HFFc6 (cell line): Measurements from ENCODE around the gene PAXX. TPM values are rescaled to one million over a fixed set of nuclear protein-coding genes. Genes with fewer than 3 reads are reported as not detected.

ENCODE experiments used
- DNase-seq: peaks from one replicate; pipeline ENCODE4 v3.0.0-alpha.2; 2018
- H3K27ac Mint-ChIP-seq: 2 replicates; pipeline ENCODE4 v1.8.0; 2020; ENCODE audit warnings: mild to moderate bottlenecking, mixed read lengths
- H3K27me3 Mint-ChIP-seq: 2 replicates; pipeline ENCODE4 v1.8.0; 2021; ENCODE audit warnings: mild to moderate bottlenecking, moderate library complexity, mixed read lengths; ENCODE audit not compliant: insufficient read depth
- H3K36me3 Mint-ChIP-seq: 2 replicates; pipeline ENCODE4 v1.8.0; 2021; ENCODE audit warnings: low read depth, mixed read lengths
- H3K4me1 Mint-ChIP-seq: 2 replicates; pipeline ENCODE4 v1.8.0; 2020; ENCODE audit warnings: low read depth, mixed read lengths
- H3K4me3 Mint-ChIP-seq: 2 replicates; pipeline ENCODE4 v1.8.0; 2020; ENCODE audit warnings: mild to moderate bottlenecking, moderate library complexity, mixed read lengths
- H3K9me3 Mint-ChIP-seq: 2 replicates; pipeline ENCODE4 v1.8.0; 2020; ENCODE audit warnings: mild to moderate bottlenecking, mixed read lengths
- CTCF ChIP-seq: fragments of 200-600 bp; sonication (generic); IDR thresholded peaks from 2 replicates; pipeline ENCODE4 v1.5.0; 2021; ENCODE audit warnings: antibody characterized with exemption, mild to moderate bottlenecking
- total RNA-seq, 6 experiments: library from RNA; stranded (reverse); fragmentation: NEBNext Ultra II Directional; extraction: Animal tissue kit (Norgen Biotek cat#: 25700); gene quantifications; 2 replicates in 1 of 6; 3 replicates in 5 of 6; pipeline ENCODE4 v1.2.3, GENCODE V29; 2021

The PAXX gene
- total RNA-seq, 6 experiments from 2014 or later, result 26.0 to 42.6 (median 29.0) TPM

GRCh38 chr9:137015540-137015930 lies 23.3 kb downstream of the PAXX start:
- Mint-ChIP-seq H3K9me3 (no peaks in the 10 kb centered on the region), H3K27me3 (no peaks in the 10 kb centered on the region; the same call in none of the 2 replicates), H3K27ac (no peak overlapping the region), H3K4me1 (no peaks in the 10 kb centered on the region), H3K36me3 (peaks cover 14% of the 10 kb centered on the region), H3K4me3 (no peak overlapping the region)
- TF ChIP-seq CTCF, result no peak
- DNase-seq, result no peak

- Mint-ChIP-seq H3K4me3 (no peak overlapping the region), H3K27ac (no peak overlapping the region), H3K36me3 (peaks cover 14% of the 10 kb centered on the region), H3K9me3 (no peaks in the 10 kb centered on the region), H3K4me1 (no peaks in the 10 kb centered on the region), H3K27me3 (no peaks in the 10 kb centered on the region; the same call in none of the 2 replicates)
- no peak for DNase-seq
- TF ChIP-seq CTCF, result no peak
Observed at GRCh38 chr9:137015976-137016375, 23.8 kb downstream of the PAXX start.

DNA sequence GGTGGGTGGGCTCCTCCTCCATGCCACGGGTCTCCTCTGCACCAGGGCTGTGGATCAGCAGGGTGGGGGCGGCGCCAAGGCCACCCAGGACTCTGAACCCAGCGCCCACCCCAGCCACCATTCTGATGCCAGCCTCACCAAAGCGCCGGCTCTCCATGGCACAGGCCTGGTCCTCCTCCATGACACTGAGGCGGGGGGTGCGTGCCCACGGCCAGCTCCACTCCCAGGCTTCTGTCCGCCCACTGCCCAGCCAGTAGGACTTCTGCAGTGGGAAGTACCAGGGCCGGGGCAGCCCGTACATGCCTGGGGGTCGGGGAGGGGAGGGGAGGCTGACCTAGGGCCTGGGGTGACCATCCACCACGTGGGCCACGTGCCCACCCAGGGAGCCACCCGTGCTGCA lies 24.2 kb downstream of the PAXX start:
- peaks cover 12% of the 10 kb centered on the region for H3K36me3 Mint-ChIP-seq
- no peak for DNase-seq
- no peaks in the 10 kb centered on the region for H3K4me1 Mint-ChIP-seq
- no peaks in the 10 kb centered on the region for H3K9me3 Mint-ChIP-seq
- TF ChIP-seq CTCF, result no peak
- H3K27me3 Mint-ChIP-seq, result no peaks in the 10 kb centered on the region; the same call in none of the 2 replicates
- H3K4me3 Mint-ChIP-seq, result no peak overlapping the region
- no peak overlapping the region for H3K27ac Mint-ChIP-seq

DNA sequence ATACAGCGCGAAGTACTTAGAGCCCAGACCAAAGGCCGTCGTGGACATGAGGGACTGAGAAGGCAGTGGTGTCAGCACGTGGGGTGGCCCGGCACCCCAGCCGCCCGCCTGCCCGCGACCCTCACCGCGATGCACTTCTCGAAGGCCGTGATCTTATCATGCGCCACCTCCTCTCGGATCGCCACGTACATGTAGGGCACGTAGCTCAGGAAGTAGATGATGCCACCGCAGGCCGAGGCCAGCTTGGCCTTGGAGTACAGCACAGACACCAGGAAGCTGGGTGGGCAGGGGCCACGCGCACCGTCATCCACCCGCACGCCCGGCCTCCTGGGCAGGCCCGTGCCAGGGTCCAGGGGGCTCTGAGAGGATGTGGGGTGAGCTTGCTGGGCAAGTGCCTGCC lies 24.8 kb downstream of the PAXX start:
- Mint-ChIP-seq H3K27me3 (peaks cover under 1% of the 10 kb centered on the region), H3K4me3 (no peak overlapping the region), H3K9me3 (no peaks in the 10 kb centered on the region), H3K36me3 (peaks cover 9% of the 10 kb centered on the region), H3K27ac (no peak overlapping the region), H3K4me1 (no peaks in the 10 kb centered on the region)
- no peak for DNase-seq
- TF ChIP-seq CTCF, result no peak

DNA sequence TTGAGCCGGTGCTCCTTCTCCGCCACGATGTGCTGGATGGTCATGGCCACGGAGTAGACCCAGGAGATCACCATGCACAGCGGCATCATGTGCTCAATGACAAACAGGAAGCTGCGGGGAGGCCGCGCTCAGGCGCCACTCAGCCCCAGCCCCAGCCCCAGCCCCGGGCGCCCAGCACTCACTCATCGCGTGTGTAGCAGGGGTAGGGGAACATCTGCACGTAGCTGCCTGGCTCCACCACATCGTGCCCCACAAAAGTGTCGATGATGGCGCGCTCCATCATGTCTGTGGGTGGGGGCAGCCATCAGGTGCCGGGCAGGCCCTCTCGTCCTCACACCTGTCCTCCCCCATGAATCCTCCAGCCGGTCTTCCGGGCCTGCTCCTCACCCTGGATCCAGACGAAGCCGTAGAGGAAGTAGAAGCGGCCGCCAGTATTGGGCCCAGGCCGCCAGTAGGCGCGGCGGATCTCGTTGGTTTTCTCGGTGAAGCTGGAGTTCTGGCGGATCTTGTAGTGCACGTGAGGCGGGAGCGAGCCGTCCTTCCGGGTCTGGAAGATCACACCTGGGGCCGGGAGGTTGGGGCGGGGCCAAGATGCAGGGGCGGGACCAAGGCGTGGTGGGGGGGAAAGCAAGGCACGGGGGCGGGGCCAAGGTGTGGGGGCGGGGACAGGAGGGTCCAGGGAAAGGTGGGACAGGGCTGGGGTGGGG lies 25.7 kb downstream of the PAXX start:
- H3K4me3 Mint-ChIP-seq, result no peak overlapping the region

More for the DNA sequence above, 25.7 kb downstream of the PAXX start:
- no peak for DNase-seq
- no peaks in the 10 kb centered on the region for H3K9me3 Mint-ChIP-seq
- peaks cover 3% of the 10 kb centered on the region for H3K27me3 Mint-ChIP-seq
- peaks cover 5% of the 10 kb centered on the region for H3K36me3 Mint-ChIP-seq
- H3K27ac Mint-ChIP-seq, result no peak overlapping the region
- H3K4me1 Mint-ChIP-seq, result no peaks in the 10 kb centered on the region
- no peak for TF ChIP-seq CTCF
